ENCODE results near the gene LRRK1.
"Not testable (repeated sequence)": the region's sequence is repeated elsewhere in the genome, so short reads cannot be mapped to it uniquely, and the experiment has no call there.

The LRRK1 gene

GRCh38 chr15:101083336-101084045 is 164.3 kb downstream of the LRRK1 start:
- DNase-seq, result no peak

DNA sequence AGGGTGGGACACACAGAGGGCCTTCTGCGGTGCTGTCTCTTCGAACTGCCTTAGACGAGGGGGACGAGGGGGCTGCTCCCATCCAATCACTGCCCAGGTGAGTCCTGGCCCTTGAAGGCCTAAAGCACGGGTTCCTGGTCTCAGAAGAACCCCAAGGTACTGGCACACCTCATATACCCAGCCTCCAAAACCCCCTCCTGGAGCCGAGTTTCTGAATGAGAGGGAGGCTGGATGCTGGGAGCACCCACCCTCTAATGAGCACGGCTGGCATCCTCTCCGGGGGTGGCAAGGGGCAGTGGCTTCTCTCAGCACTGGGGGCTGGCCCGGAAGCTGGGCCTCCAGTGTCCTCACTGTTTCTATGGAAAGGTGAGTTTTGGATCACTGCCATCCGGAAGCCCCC is 165.6 kb downstream of the LRRK1 start:
- DNase-seq, result no peak

DNA sequence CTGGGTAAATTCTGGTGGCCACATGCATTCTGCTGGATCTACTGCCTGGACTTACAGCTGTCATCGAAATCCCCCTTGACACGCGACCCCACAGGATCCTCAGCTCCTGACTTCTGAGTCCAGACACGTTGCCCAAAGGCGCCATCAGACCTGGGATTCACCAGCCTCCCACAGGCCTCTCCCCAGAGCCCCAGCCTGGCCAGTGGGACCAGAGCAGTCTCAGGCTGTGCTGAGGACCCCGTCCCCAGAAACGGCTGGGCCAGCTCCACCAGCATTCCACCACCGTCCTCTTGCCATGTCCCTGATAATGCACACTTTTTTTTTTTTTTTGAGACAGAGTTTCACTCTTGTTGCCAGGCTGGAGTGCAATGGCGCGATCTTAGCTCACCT is 166.1 kb downstream of the LRRK1 start:
- no peak for DNase-seq

DNA sequence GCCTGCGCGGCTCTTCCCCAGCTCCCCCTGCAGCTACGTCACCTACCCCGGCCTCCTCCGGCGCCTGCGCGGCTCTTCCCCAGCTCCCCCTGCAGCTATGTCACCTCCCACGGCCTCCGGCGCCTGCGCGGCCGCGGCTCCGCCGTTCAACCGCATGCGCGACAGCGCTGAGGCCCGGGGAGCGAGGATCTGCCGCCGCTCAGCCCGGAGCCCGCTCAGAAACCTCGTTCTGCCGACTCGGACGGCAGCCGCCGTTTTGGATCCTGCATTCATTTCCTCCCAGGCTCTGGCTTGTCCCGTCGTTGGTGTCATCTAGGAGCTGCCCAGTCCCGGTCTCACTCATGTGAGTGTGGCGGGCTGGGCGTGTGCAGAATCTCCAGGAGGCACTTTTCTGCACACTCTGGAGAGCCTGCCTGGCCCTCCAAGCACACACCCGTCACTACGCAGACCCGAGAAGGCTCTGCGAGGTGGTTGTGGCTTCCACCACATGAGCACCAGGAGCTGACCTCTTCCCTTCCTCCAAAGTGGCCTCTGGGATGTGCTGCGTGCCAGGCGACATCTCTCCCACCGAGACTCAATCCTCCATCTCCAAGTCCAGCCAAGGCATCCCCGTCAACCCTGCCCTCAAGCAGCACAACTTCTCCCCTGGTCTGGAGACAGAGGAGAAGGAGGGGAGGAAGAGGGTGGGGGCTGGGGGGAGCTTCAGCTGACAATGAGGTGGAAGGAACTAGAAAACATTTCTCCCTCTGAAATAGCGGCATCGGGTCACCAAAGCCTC is 167.4 kb downstream of the LRRK1 start:
- DNase-seq, result no peak

GRCh38 chr15:101087172-101087769 is 168.1 kb downstream of the LRRK1 start:
- no peak for DNase-seq

- DNase-seq, result no peak
These were observed 169.1 kb downstream of the LRRK1 start for GRCh38 chr15:101088271-101088670.

GRCh38 chr15:101088788-101089578 is 169.8 kb downstream of the LRRK1 start:
- no peak for DNase-seq

- DNase-seq, result no peak
These were observed 170.6 kb downstream of the LRRK1 start for GRCh38 chr15:101089579-101090427.

DNA sequence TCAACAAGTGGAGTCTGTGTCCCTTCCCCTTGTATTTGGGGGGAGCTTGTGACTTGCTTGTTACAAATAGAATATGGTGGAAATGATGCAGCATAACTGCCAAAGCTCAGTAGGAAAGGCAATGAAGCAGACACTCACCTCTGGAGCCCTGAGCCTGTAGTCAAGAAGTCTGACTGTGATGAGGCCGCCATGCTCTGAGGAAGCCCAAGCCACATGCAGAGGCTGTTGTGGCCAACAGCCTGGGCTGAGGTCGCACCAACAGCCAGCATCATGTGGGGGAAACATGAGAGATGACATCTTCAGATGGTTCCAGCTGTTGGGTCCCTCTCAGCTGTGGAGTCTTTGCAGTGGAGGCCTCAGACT is 171.3 kb downstream of the LRRK1 start:
- DNase-seq, result no peak

DNA sequence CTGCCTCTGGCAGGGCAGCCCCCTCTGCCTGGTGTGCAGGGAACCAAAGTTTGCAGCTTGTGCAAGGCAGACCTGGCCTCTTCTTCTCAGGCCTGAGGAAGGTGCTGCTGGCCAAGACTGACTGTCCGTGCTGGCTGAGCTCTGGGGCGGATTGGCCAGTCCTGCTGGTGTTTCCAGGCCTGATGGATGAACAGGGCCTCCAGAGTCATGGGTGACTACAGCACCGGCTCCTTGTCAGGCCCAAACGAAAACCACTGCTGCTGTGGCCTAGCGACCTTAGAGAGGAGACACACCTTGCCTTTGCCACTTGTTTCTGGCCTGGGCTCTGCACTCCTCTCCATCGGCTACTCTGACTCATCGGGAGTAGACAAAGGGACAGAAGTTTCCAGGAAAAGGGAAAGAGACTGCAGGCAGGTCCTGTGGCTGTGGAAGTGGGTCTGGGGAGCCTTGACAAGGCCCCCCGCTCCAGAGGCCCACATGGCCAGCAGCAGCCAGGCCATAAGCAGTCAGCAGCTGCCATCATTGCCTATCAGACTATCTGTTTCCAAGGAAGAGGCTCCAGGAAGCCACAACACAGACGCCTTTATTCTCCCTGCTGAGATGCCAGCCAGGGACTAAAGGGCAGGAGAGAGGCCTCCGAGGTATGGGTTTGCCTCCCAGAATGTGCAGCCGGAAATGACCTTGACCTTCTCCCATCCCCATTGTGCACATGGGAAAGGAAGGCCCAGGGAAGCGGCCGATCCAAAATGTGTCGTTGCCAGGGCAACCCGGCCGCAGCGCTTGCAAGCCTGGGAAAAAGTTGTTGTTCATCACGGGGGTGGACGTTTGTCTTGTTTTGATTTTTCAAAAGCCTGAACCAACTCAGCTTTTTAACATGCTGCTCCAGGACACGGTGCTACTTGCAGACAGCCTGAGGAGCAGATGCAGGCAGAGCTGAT is 172.2 kb downstream of the LRRK1 start:
- no peak for DNase-seq

- DNase-seq, result no peak
These were observed 173.2 kb downstream of the LRRK1 start for GRCh38 chr15:101092156-101092866.

DNA sequence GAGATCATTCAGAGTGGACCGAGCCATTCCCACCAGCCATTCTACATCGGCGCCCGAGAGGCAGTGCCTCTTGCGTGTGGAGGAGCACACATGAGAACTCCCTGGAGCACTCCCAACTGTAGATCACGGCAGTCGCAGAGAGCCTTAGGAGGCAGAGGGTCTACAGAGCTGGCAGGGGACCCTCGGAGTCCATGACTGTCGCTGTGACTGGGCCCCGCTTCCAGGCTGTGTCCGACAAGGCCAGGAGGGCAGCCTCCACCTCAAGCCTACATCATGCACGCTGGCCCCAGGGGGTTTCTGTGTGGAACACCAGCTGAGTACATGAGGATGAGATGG is 173.7 kb downstream of the LRRK1 start:
- DNase-seq, result no peak

- no peak for DNase-seq
These were observed 174.8 kb downstream of the LRRK1 start for GRCh38 chr15:101093958-101094357.

DNA sequence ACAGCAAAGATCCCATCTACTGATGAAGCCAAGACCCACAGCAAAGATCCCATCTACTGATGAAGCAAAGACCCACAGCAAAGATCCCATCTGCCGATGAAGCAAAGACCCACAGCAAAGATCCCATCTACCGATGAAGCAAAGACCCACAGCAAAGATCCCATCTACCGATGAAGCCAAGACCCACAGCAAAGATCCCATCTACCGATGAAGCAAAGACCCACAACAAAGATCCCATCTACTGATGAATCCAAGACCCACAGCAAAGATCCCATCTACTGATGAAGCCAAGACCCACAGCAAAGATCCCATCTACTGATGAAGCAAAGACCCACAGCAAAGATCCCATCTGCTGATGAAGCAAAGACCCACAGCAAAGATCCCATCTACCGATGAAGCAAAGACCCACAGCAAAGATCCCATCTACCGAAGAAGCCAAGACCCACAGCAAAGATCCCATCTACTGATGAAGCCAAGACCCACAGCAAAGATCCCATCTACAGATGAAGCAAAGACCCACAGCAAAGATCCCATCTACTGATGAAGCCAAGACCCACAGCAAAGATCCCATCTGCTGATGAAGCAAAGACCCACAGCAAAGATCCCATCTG is 176.7 kb downstream of the LRRK1 start:
- not testable (repeated sequence) for DNase-seq

DNA sequence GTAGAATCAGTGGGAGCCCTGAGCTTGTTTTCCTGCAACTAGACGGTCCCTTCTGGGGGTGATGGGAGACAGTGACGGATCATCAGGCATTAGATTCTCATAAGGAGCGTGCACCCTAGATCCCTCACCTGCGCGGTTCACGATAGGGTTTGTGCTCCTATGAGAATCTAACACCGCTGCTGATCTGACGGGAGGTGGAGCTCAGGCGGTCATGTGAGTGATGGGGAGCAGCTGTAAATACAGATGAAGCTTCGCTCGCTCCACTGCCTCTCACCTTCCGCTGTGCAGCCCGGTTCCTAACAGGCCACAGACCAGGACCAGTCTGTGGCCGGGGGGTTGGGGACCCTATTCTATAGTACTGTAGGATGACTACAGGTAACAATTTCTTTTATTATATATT is 178.0 kb downstream of the LRRK1 start:
- no peak for DNase-seq

DNA sequence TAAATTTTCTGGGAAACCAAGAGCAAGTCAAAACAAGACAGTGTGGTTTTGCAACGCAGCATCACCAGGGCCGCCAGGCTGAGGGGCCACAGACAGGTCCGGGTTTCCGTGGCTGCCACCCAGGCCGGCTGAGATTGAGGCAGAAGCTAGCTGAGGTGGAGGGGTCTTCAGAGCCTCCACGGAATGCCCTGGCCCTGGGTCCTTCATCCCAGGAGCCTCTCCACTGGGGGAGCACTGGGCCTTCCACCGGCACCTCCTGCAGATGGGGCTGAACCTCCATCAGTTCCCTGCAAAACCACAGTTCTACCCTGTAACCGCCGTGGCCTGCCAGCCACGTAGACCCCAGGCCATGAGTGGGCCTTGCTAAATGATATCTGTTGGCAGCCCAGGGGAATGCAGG is 180.0 kb downstream of the LRRK1 start:
- no peak for DNase-seq

GRCh38 chr15:101100118-101100517 is 181.0 kb downstream of the LRRK1 start:
- DNase-seq, result no peak

DNA sequence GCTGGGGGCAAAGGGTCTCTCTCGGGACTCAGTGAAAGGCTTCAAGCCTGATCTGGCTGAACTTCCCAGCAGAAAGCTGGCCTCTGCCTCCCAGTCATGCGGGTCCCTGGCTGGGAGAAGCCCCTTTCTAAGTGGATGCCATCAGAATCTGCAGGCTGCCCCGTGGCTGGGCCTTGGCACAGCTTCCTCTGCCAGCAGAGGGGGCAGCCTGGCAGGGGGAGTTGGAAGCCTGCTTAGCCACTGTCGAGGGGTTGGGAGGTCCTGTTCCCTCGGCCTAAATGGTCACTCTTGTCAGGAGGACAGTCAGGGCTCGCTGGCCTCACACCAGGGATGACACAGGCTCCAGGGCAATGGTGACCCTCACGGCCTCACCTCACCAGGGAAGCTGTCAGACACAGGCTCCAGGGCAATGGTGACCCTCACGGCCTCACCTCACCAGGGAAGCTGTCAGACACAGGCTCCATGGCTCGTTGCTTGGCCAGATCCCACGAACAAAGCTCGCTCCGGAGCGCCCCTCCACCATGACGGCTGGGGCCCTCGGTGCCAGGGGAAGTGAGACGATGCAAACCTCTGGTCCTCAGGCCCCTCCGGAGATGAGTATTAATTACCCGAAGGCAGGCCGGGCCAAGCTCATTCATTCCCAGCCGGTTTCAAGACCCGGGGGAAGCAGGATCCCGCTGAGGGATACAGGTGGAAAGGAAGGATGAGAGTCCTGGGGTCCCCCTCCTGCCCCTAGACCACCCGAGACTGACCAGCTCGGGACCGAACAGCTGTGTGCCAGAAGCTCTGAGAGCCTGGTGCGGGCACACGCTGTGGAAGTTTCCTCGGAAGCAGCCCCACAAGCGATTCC is 181.7 kb downstream of the LRRK1 start:
- no peak for DNase-seq

DNA sequence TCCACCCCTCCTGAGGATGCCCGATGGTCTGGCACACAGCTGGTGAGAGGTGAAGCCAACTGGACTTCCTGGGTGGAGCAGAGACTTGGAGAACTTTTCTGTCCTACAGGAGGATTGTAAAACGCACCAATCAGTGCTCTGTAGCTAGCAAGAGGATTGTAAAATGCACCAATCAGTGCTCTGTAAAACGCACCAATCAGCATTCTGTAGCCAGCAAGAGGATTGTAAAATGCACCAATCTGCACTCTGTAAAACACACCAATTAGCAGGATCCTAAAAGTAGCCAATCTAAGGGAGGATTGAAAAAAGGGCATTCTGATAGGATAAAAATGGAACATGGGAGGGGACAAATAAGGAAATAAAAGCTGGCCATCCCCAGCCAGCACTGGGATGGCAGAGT is 182.5 kb downstream of the LRRK1 start:
- no peak for DNase-seq

Measured in SIG-M5 (cell line).